Erythroblast (primary cell): Measurements from ENCODE around the gene LRRN4.

Experiments
- GATA1 ChIP-seq: IDR thresholded peaks from 2 replicates; pipeline ENCODE4 v1.6.1; 2011; ENCODE audit warnings: low read depth, mild to moderate bottlenecking, control low read depth, low read length, moderate library complexity
- POLR2A ChIP-seq: IDR thresholded peaks from 2 replicates; pipeline ENCODE4 v1.6.1; 2011; ENCODE audit warnings: mild to moderate bottlenecking, low read length

GRCh38 chr20:6030453-6031080, 23.3 kb downstream of the LRRN4 start:
- TF ChIP-seq POLR2A (no peak), GATA1 (no peak)
